GM23338 (cell line): ENCODE measurements around the gene FZD2. TPM values are rescaled to one million over a fixed set of nuclear protein-coding genes. Genes with fewer than 3 reads are reported as not detected.

Experiments
- ATAC-seq: fragments of 200-7000 bp; cut with Tn5 transposase; 3 replicates; pipeline ENCODE4 v1.9.1; 2020
- DNase-seq: peaks from one replicate; pipeline ENCODE4 v3.0.0-alpha.2; 2015; ENCODE audit warnings: low spot score
- H2AFZ ChIP-seq: fragments of 200-600 bp; sonication (generic); 2 replicates; pipeline ENCODE4 v1.8.0; 2016; ENCODE audit warnings: antibody characterized with exemption, mild to moderate bottlenecking, moderate library complexity
- H3F3A ChIP-seq: fragments of 200-600 bp; sonication (generic); replicated peaks from 2 replicates; pipeline ENCODE4 v1.8.0; 2017; ENCODE audit warnings: antibody characterized with exemption, mixed run types, low read depth
- H3K27ac ChIP-seq: fragments of 200-600 bp; sonication (generic); 2 replicates; pipeline ENCODE4 v1.6.1; 2016; ENCODE audit warnings: low read depth
- H3K27me3 ChIP-seq: fragments of 200-600 bp; sonication (generic); 2 replicates; pipeline ENCODE4 v1.8.0; 2016; ENCODE audit warnings: mild to moderate bottlenecking, mixed run types, moderate library complexity; ENCODE audit not compliant: insufficient read depth
- H3K36me3 ChIP-seq: fragments of 200-600 bp; sonication (generic); 2 replicates; pipeline ENCODE4 v1.8.0; 2016; ENCODE audit warnings: mild to moderate bottlenecking; ENCODE audit not compliant: insufficient read depth
- H3K4me1 ChIP-seq: fragments of 200-600 bp; sonication (generic); 2 replicates; pipeline ENCODE4 v1.8.0; 2016; ENCODE audit warnings: mild to moderate bottlenecking, moderate library complexity; ENCODE audit not compliant: insufficient read depth
- H3K4me2 ChIP-seq: fragments of 200-600 bp; sonication (generic); 2 replicates; pipeline ENCODE4 v1.7.1; 2017; ENCODE audit warnings: mixed run types
- H3K4me3 ChIP-seq: fragments of 200-600 bp; sonication (generic); 2 replicates; pipeline ENCODE4 v1.6.1; 2016; ENCODE audit warnings: mixed run types
- H3K79me2 ChIP-seq: fragments of 200-600 bp; sonication (generic); replicated peaks from 2 replicates; pipeline ENCODE4 v1.8.0; 2017; ENCODE audit warnings: mild to moderate bottlenecking; ENCODE audit not compliant: insufficient read depth
- H3K9me2 ChIP-seq: fragments of 200-600 bp; sonication (generic); 2 replicates; pipeline ENCODE4 v1.8.0; 2017; ENCODE audit not compliant: insufficient read depth
- H4K20me1 ChIP-seq: fragments of 200-600 bp; sonication (generic); replicated peaks from 2 replicates; pipeline ENCODE4 v1.8.0; 2017; ENCODE audit warnings: mild to moderate bottlenecking; ENCODE audit not compliant: insufficient read depth
- H3K27ac Mint-ChIP-seq: 2 replicates; pipeline ENCODE4 v1.8.0; 2020; ENCODE audit warnings: inconsistent platforms, mild to moderate bottlenecking, moderate library complexity, mixed read lengths
- H3K27me3 Mint-ChIP-seq: 3 replicates; pipeline ENCODE4 v1.8.0; 2022; ENCODE audit warnings: low read depth, mild to moderate bottlenecking, moderate library complexity, mixed read lengths, inconsistent platforms; ENCODE audit not compliant: insufficient read depth, poor library complexity
- H3K36me3 Mint-ChIP-seq: 3 replicates; pipeline ENCODE4 v1.8.0; 2021; ENCODE audit warnings: low read depth, mild to moderate bottlenecking, inconsistent platforms, moderate library complexity, mixed read lengths
- H3K4me1 Mint-ChIP-seq: 3 replicates; pipeline ENCODE4 v1.8.0; 2020; ENCODE audit warnings: mild to moderate bottlenecking, inconsistent platforms, mixed read lengths
- H3K4me3 Mint-ChIP-seq: 3 replicates; pipeline ENCODE4 v1.8.0; 2021; ENCODE audit warnings: moderate library complexity, mild to moderate bottlenecking, inconsistent platforms, mixed read lengths
- H3K9me3 Mint-ChIP-seq: 3 replicates; pipeline ENCODE4 v1.8.0; 2020; ENCODE audit warnings: moderate library complexity, mild to moderate bottlenecking, inconsistent platforms, mixed read lengths
- CREB1 ChIP-seq: fragments of 250-450 bp; sonication (Bioruptor Pico); IDR thresholded peaks from 2 replicates; pipeline ENCODE4 v1.5.0; 2020; ENCODE audit warnings: low read depth, mild to moderate bottlenecking, moderate library complexity
- CTCF ChIP-seq, 2 experiments: fragments of 200-600 bp in 1 of 2; sonication (generic) in 1 of 2; conservative IDR thresholded peaks; 2 replicates each; pipeline versions ENCODE4 v1.5.1 to v1.6.1; 2016 to 2017; ENCODE audit warnings: antibody characterized with exemption in 2 of 2, low read depth in 2 of 2, mild to moderate bottlenecking in 2 of 2, moderate library complexity in 1 of 2
- ETS1 ChIP-seq: IDR thresholded peaks from 2 replicates; pipeline ENCODE4 v1.6.1; 2016; ENCODE audit warnings: antibody characterized with exemption
- EZH2 ChIP-seq: fragments of 200-600 bp; sonication (generic); IDR thresholded peaks from one replicate; pipeline ENCODE4 v1.8.0; 2017; ENCODE audit warnings: antibody characterized with exemption, mild to moderate bottlenecking, low read depth; ENCODE audit not compliant: unreplicated experiment
- EZH2phosphoT487 ChIP-seq: fragments of 200-600 bp; sonication (generic); IDR thresholded peaks from one replicate; pipeline ENCODE4 v1.8.1; 2018; ENCODE audit warnings: antibody characterized with exemption; ENCODE audit not compliant: unreplicated experiment
- JUNB ChIP-seq: IDR thresholded peaks from one replicate; pipeline ENCODE4 v1.6.1; 2016; ENCODE audit warnings: antibody characterized with exemption; ENCODE audit not compliant: unreplicated experiment
- NANOG ChIP-seq: IDR thresholded peaks from 2 replicates; pipeline ENCODE4 v1.6.1; 2016; ENCODE audit warnings: antibody characterized with exemption, borderline replicate concordance
- POLR2AphosphoS5 ChIP-seq: IDR thresholded peaks from 2 replicates; pipeline ENCODE4 v1.6.1; 2016; ENCODE audit warnings: antibody characterized with exemption, low read depth
- REST ChIP-seq: IDR thresholded peaks from one replicate; pipeline ENCODE4 v1.6.1; 2018; ENCODE audit warnings: antibody characterized with exemption; ENCODE audit not compliant: unreplicated experiment
- STAT1 ChIP-seq: IDR thresholded peaks from one replicate; pipeline ENCODE4 v1.6.1; 2016; ENCODE audit warnings: antibody characterized with exemption; ENCODE audit not compliant: unreplicated experiment
- ZNF114 ChIP-seq: fragments of 250-450 bp; sonication (Bioruptor Pico); IDR thresholded peaks from 2 replicates; pipeline ENCODE4 v1.5.0; 2020; ENCODE audit warnings: mild to moderate bottlenecking, moderate library complexity
- ZNF331 ChIP-seq: fragments of 250-450 bp; sonication (Bioruptor Pico); IDR thresholded peaks from 2 replicates; pipeline ENCODE4 v1.5.0; 2020; ENCODE audit warnings: low read depth, mild to moderate bottlenecking, moderate library complexity
- ZNF462 ChIP-seq: fragments of 250-450 bp; sonication (Bioruptor Pico); IDR thresholded peaks from 2 replicates; pipeline ENCODE4 v1.5.0; 2020; ENCODE audit warnings: mild to moderate bottlenecking, moderate library complexity
- polyA plus RNA-seq: library from polyadenylated mRNA; unstranded; fragments of >200 nt; fragmentation: Nextera tagmentation; extraction: Ambion mirVana; gene quantifications from 2 replicates; pipeline ENCODE4 v1.2.1, GENCODE V29; 2016
- total RNA-seq: library from RNA; depleted of rRNA; stranded (reverse); fragments of >200 nt; shearing (Covaris generic); gene quantifications from 2 replicates; pipeline ENCODE4 v1.2.3, GENCODE V29; 2014

The FZD2 gene
- total and polyA plus RNA-seq, 2 experiments from 2014 or later, result 6.2 to 7.6 TPM

- H3K4me1 Mint-ChIP-seq, result peaks cover 20% of the 10 kb centered on the region
- H3K4me3 Mint-ChIP-seq, result no peak overlapping the region
- H3F3A ChIP-seq, result no peaks in the 10 kb centered on the region
- no peaks in the 10 kb centered on the region for H3K9me2 ChIP-seq
- no peak overlapping the region for H3K4me2 ChIP-seq
- H3K79me2 ChIP-seq, result no peaks in the 10 kb centered on the region
- H3K27me3 Mint-ChIP-seq, result peaks cover 12% of the 10 kb centered on the region
- ATAC-seq (no peak), DNase-seq (no peak)
- no peak overlapping the region for H2AFZ ChIP-seq
- no peaks in the 10 kb centered on the region for H3K27me3 ChIP-seq
- no peaks in the 10 kb centered on the region for H3K9me3 Mint-ChIP-seq
- H3K4me1 ChIP-seq, result peaks cover 12% of the 10 kb centered on the region; the same call in 1 of the 2 replicates
- TF ChIP-seq CREB1 (CRISPR knock-in tag) (no peak), NANOG (no peak), ETS1 (no peak), ZNF331 (CRISPR knock-in tag) (no peak), JUNB (no peak), EZH2 (no peak), POLR2AphosphoS5 (no peak), EZH2phosphoT487 (no peak), CTCF (conservative IDR thresholded peaks at IDR 0.05; ENCODE audit: low read depth in 2 of 2) (no peak), ZNF462 (CRISPR knock-in tag) (no peak), REST (no peak), STAT1 (no peak), ZNF114 (CRISPR knock-in tag) (no peak)
- H3K27ac Mint-ChIP-seq, result no peak overlapping the region
- no peak overlapping the region for H3K4me3 ChIP-seq
- H3K27ac ChIP-seq, result no peak overlapping the region
- no peaks in the 10 kb centered on the region for H3K36me3 Mint-ChIP-seq
- no peaks in the 10 kb centered on the region for H3K36me3 ChIP-seq
- H4K20me1 ChIP-seq, result no peaks in the 10 kb centered on the region
These were observed 41.0 kb downstream of the FZD2 start for GRCh38 chr17:44598329-44598728.
